GM18505 (cell line): ENCODE data around the gene NAALADL1.

Experiments
- ATAC-seq: cut with Tn5 transposase; IDR thresholded peaks from one replicate; pipeline ENCODE4 v1.9.1; 2021; ENCODE audit not compliant: unreplicated experiment
- POLR2A ChIP-seq: IDR thresholded peaks from 4 replicates; pipeline ENCODE4 v1.6.1; 2011; ENCODE audit warnings: borderline replicate concordance; ENCODE audit not compliant: insufficient read depth, insufficient read length; ENCODE audit errors: extremely low read depth

NAALADL1 gene

DNA sequence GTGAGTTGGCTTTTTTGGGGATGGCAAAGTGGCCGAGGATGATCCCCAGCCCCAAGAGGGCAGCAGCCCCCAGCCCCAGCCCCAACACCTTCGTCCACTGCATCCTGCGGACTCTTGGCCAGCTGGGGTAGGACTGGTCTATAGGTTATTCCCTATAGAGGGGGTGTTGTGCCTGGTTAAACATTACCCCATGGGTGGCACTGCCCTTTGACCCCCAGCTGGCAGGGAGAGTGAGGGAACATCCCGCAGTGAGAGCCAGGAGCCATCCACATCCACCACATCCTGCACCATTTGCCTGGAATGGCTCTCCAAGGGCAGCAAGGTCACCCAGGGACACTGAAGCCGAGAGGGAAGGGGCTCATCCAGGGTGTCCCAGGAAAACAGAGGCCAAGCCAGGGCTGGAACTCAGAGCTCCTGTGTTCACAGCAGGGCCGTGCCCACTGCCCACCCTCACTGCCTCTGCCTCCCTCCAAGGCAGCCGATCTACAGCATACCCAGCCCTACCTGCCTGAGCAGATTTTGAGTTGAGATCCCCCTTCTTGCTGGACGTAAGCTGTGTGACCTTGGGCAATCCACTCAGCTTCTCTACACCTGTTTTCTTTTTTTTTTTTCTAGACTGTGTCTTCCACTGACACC lies at the start of gene NAALADL1:
Gene NAALADL1, minus strand, starts transcription at position 135 of the 636 bp plus-strand sequence. Its CDS starts 32 bp downstream, at position 103.
- no peak for TF ChIP-seq POLR2A
- no peak for ATAC-seq

DNA sequence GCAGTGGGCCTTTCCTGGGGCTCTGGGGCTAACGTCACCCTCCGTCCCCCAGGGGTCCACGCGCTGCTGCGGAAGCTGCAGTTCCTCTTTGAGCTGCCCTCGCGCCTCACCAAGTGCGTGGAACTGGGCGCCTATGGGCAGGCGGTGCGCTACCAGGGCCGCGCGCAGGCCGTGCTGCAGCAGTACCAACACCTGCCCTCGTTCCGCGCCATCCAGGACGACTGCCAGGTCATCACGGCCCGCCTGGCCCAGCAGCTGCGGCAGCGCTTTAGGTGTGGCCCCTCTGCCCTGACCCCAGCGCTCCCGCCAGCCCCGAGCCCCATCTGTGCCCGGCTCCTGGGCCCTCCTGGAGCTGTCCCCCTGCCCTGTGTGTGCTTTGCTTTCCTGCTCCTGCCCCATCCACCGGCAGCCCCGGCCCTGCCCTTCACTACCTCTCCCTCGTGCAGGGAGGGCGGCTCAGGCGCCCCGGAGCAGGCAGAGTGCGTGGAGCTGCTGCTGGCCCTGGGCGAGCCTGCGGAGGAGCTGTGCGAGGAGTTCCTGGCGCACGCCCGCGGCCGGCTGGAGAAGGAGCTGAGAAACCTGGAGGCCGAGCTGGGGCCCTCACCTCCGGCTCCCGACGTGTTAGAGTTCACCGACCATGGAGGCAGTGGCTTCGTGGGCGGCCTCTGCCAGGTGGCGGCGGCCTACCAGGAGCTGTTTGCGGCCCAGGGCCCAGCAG lies 49.6 kb upstream of the NAALADL1 start:
- TF ChIP-seq POLR2A, result no peak
- ATAC-seq, result no peak

GRCh38 chr11:65107078-65107477 lies 48.7 kb upstream of the NAALADL1 start:
- no peak for ATAC-seq
- no peak for TF ChIP-seq POLR2A

GRCh38 chr11:65104628-65105027 lies 46.3 kb upstream of the NAALADL1 start:
- ATAC-seq, result no peak
- TF ChIP-seq POLR2A, result no peak

GRCh38 chr11:65103476-65103875 lies 45.1 kb upstream of the NAALADL1 start:
- no peak for TF ChIP-seq POLR2A
- ATAC-seq, result no peak

- TF ChIP-seq POLR2A, result no peak
- no peak for ATAC-seq
Measured at GRCh38 chr11:65102142-65103095, 44.1 kb upstream of the NAALADL1 start.

GRCh38 chr11:65100674-65101350 lies 42.5 kb upstream of the NAALADL1 start:
- ATAC-seq, result no peak
- no peak for TF ChIP-seq POLR2A

GRCh38 chr11:65096926-65097325 lies 38.6 kb upstream of the NAALADL1 start:
- no peak for ATAC-seq
- TF ChIP-seq POLR2A, result no peak

DNA sequence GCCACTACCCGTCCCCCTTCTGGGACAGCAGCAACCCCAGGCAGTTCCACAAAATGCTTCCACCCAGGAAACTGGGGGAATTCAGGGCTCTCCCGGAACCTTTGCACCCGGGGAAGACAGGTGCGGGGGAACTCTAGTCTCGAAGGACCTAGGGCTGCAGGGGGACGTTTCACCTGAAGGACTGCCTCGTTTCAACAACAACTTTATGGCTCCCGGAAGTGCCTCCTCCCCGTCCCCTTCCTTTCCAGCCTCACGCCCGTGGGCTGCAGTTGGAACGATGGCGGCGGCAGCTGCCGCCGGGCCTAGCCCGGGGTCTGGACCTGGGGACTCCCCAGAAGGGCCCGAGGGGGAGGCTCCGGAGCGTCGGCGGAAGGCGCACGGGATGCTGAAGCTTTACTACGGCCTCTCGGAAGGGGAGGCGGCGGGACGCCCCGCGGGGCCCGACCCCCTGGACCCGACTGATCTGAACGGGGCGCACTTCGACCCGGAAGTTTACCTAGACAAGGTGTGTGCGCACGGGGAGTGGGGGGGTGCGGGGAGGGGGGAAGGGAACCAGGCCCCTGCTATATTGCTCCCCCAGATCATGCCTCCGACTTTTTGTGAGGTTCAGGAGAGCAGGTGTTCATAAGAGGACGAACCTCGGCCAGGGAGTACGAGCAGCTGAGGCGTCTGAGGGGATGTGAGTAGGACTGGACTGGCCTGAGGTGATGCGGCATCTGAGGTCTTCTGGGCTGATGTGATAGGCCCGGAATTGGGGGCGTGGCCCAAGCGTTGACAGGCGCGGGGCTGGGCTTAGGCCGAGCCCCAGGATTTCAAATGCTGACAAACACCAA lies 37.8 kb upstream of the NAALADL1 start, which contains the start of gene VPS51:
Gene VPS51, plus strand, starts transcription at position 241 of the 833 bp plus-strand sequence. Its CDS starts 37 bp downstream, at position 278.
- peak; percentile 67 for ATAC-seq
- peak; percentile 95 for TF ChIP-seq POLR2A

GRCh38 chr11:65095427-65095826 lies 37.1 kb upstream of the NAALADL1 start:
- TF ChIP-seq POLR2A, result no peak
- no peak for ATAC-seq

GRCh38 chr11:65090628-65091027 lies 32.3 kb upstream of the NAALADL1 start:
- no peak for ATAC-seq
- no peak for TF ChIP-seq POLR2A

DNA sequence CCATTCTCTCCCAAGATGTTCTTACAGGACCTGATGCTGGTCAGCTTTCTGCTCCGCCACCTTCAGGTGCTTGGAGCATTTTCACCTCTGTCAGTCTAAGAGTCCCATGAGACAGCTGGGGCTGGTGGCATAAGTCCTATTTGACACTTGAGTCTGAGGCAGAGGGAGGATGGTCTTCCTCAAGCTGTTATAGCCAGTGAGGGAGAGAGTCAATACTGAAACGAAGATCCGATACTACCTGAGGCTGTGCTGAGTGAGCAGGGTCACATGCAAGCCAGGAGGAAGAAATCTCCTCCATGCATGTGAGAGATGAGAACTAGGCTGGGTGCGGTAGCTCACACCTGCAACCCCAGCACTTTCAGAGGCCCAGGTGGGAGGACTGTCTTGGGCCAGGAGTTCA lies 31.3 kb upstream of the NAALADL1 start:
- no peak for ATAC-seq
- no peak for TF ChIP-seq POLR2A
